ENCODE data around the gene HIF3A.

DNA sequence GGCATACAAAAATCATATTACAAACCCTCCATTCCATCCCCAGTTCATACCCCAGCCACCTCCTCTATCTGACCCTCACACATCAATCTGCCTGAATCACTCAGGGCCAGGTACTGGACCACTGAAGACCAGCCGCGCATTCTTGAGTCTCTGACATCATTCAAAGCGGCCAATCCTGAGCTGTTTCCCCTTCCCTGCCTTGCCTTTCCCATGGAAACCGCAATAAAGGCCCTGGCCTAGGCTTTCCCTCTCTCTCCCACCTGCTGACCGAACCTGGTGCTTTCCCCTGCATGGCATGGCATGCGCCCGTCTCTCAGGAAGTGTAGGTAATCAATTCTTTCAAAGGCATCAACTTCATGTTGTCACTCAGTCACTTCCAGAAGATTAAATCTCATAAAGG is 17.7 kb upstream of the HIF3A start:
- no peak for TF ChIP-seq EZH2 (IDR thresholded peaks at IDR 0.05; ENCODE audit: borderline replicate concordance, low read length)
- TF ChIP-seq, protein P1, sequence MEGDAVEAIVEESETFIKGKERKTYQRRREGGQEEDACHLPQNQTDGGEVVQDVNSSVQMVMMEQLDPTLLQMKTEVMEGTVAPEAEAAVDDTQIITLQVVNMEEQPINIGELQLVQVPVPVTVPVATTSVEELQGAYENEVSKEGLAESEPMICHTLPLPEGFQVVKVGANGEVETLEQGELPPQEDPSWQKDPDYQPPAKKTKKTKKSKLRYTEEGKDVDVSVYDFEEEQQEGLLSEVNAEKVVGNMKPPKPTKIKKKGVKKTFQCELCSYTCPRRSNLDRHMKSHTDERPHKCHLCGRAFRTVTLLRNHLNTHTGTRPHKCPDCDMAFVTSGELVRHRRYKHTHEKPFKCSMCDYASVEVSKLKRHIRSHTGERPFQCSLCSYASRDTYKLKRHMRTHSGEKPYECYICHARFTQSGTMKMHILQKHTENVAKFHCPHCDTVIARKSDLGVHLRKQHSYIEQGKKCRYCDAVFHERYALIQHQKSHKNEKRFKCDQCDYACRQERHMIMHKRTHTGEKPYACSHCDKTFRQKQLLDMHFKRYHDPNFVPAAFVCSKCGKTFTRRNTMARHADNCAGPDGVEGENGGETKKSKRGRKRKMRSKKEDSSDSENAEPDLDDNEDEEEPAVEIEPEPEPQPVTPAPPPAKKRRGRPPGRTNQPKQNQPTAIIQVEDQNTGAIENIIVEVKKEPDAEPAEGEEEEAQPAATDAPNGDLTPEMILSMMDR (IDR thresholded peaks at IDR 0.05; ENCODE audit: low read length): no peak
